OCI-LY1 (cell line): ENCODE results near the gene ANKK1.

Source experiments
- H2AFZ ChIP-seq: fragments of 200-600 bp; sonication (generic), shearing (Covaris generic); 2 replicates; pipeline ENCODE4 v1.6.0; 2014; ENCODE audit warnings: antibody characterized with exemption, mild to moderate bottlenecking, low read length
- H3F3A ChIP-seq: fragments of 200-600 bp; sonication (generic), shearing (Covaris generic); 2 replicates; pipeline ENCODE4 v1.6.0; 2014; ENCODE audit warnings: mild to moderate bottlenecking, antibody characterized with exemption, low read length, moderate library complexity; ENCODE audit not compliant: insufficient read depth
- H3K27ac ChIP-seq: fragments of 200-600 bp; sonication (generic); 2 replicates; pipeline ENCODE4 v1.5.1; 2014; ENCODE audit warnings: low read length, mixed run types, mild to moderate bottlenecking, low read depth; ENCODE audit not compliant: poor library complexity, severe bottlenecking
- H3K27me3 ChIP-seq: fragments of 200-600 bp; sonication (generic); 2 replicates; pipeline ENCODE4 v1.6.0; 2014; ENCODE audit warnings: antibody characterized with exemption, mild to moderate bottlenecking, low read length, moderate library complexity; ENCODE audit not compliant: insufficient read depth
- H3K36me3 ChIP-seq: fragments of 200-600 bp; sonication (generic); 2 replicates; pipeline ENCODE4 v1.6.1; 2014; ENCODE audit warnings: mild to moderate bottlenecking, antibody characterized with exemption, low read length, moderate library complexity, mixed read lengths; ENCODE audit not compliant: insufficient read depth
- H3K4me1 ChIP-seq: fragments of 200-600 bp; sonication (generic); 2 replicates; pipeline ENCODE4 v1.5.1; 2014; ENCODE audit warnings: mild to moderate bottlenecking, low read length, moderate library complexity; ENCODE audit not compliant: insufficient read depth, severe bottlenecking
- H3K4me2 ChIP-seq: fragments of 200-600 bp; sonication (generic), shearing (Covaris generic); 2 replicates; pipeline ENCODE4 v1.6.1; 2014; ENCODE audit warnings: low read length
- H3K4me3 ChIP-seq: fragments of 200-600 bp; sonication (generic); 2 replicates; pipeline ENCODE4 v1.5.1; 2014; ENCODE audit warnings: low read length, low read depth, mild to moderate bottlenecking, mixed read lengths; ENCODE audit not compliant: poor library complexity, severe bottlenecking
- H3K79me2 ChIP-seq: fragments of 200-600 bp; shearing (Covaris generic); 2 replicates; pipeline ENCODE4 v1.6.1; 2016; ENCODE audit warnings: mixed run types, low read length, mixed read lengths; ENCODE audit not compliant: insufficient read depth
- H3K9ac ChIP-seq: fragments of 200-600 bp; sonication (generic), shearing (Covaris generic); 2 replicates; pipeline ENCODE4 v1.6.1; 2014; ENCODE audit warnings: mild to moderate bottlenecking, low read length, mixed read lengths
- H3K9me2 ChIP-seq: fragments of 200-600 bp; sonication (generic), shearing (Covaris generic); 2 replicates; pipeline ENCODE4 v1.6.1; 2014; ENCODE audit warnings: low read depth, mild to moderate bottlenecking, low read length, mixed read lengths
- H3K9me3 ChIP-seq: fragments of 200-600 bp; shearing (Covaris generic); 2 replicates; pipeline ENCODE4 v1.6.1; 2014; ENCODE audit warnings: low read length, mixed read lengths
- H4K20me1 ChIP-seq: fragments of 200-600 bp; sonication (generic), shearing (Covaris generic); 2 replicates; pipeline ENCODE4 v1.6.0; 2016; ENCODE audit warnings: mild to moderate bottlenecking, low read length; ENCODE audit not compliant: insufficient read depth
- EZH2 ChIP-seq: fragments of 200-600 bp; sonication (generic), shearing (Covaris generic); IDR thresholded peaks from 2 replicates; pipeline ENCODE4 v1.8.0; 2017; ENCODE audit warnings: borderline replicate concordance, mixed run types, mild to moderate bottlenecking, antibody characterized with exemption, low read length, moderate library complexity, mixed read lengths
- TF ChIP-seq, protein P1 (sequence below): fragments of 200-600 bp; sonication (generic), shearing (Covaris generic); IDR thresholded peaks from 2 replicates; pipeline ENCODE4 v1.5.1; 2017; ENCODE audit warnings: mild to moderate bottlenecking, antibody characterized with exemption, low read length, moderate library complexity, mixed read lengths

ANKK1 gene

DNA sequence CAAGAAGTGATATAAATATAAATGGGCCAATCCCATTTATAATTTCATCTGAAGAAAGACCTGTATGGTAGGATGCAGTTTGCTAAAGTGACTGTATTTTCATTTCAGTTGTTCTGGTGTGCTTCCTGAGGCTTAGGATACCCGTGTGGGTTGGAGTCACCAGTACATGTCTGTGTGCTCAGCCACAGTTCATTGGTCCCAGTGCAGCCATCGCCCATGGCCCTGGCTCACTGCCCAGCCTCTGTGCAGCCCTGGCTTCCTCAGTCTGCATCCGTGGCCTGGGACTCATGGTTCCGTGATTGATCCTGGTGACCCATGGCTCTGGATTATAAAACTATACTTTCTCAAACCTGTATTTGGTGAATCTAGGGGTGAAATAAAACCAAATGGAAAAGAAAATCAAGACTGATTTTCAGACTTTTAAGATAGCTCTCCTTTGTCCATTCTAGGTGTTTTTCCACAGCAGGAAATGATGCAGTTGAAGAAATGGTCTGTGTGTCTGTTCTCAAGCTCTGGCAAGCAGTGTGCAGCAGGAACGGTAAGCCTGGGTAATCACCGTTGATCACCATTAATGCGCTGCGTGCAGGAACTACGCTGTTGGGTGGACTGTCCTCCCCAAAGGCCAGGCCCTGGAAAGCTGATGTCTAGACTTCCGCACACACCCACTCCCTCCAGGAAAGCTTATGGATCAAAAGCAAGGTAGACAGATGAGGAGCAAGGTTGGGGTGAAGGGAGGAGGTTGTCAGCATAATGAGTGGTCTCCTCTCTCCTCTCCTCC lies 46.0 kb upstream of the ANKK1 start:
- Histone ChIP-seq H3K79me2 (no peaks in the 10 kb centered on the region), H3K36me3 (no peaks in the 10 kb centered on the region), H3K4me2 (no peak overlapping the region), H3K4me3 (no peak overlapping the region), H3K4me1 (no peaks in the 10 kb centered on the region), H3K9me3 (no peaks in the 10 kb centered on the region), H3K27ac (no peak overlapping the region), H4K20me1 (no peaks in the 10 kb centered on the region), H3K27me3 (no peaks in the 10 kb centered on the region), H3F3A (no peaks in the 10 kb centered on the region), H3K9ac (no peak overlapping the region), H3K9me2 (no peaks in the 10 kb centered on the region), H2AFZ (no peak overlapping the region)
- TF ChIP-seq, protein P1, sequence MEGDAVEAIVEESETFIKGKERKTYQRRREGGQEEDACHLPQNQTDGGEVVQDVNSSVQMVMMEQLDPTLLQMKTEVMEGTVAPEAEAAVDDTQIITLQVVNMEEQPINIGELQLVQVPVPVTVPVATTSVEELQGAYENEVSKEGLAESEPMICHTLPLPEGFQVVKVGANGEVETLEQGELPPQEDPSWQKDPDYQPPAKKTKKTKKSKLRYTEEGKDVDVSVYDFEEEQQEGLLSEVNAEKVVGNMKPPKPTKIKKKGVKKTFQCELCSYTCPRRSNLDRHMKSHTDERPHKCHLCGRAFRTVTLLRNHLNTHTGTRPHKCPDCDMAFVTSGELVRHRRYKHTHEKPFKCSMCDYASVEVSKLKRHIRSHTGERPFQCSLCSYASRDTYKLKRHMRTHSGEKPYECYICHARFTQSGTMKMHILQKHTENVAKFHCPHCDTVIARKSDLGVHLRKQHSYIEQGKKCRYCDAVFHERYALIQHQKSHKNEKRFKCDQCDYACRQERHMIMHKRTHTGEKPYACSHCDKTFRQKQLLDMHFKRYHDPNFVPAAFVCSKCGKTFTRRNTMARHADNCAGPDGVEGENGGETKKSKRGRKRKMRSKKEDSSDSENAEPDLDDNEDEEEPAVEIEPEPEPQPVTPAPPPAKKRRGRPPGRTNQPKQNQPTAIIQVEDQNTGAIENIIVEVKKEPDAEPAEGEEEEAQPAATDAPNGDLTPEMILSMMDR = no peak
- TF ChIP-seq EZH2 = no peak

DNA sequence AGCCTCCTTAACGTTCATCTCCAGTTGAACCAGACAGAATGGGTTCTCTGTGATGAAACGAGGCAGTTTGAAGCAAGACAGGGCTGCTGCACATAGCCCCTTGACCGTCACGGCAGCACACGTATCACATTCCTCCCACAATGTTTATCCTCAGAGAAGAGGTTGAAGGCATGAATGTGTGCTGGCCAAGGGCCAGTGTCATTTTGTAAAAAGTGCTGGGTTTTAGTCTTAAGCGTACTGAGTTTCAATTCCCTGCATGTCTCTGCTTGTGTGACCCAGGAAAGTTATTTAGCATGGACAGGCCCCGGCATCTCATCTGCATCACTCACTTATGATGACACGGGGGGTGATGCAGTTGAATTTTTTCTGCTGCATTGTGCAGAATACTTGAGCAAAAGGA lies 41.6 kb upstream of the ANKK1 start:
- TF ChIP-seq EZH2 = no peak
- TF ChIP-seq, protein P1 = no peak
- Histone ChIP-seq H4K20me1 (no peaks in the 10 kb centered on the region), H2AFZ (no peak overlapping the region), H3K27me3 (no peaks in the 10 kb centered on the region), H3K9ac (no peak overlapping the region), H3K4me2 (no peak overlapping the region), H3K4me3 (no peak overlapping the region), H3K27ac (no peak overlapping the region), H3K79me2 (no peaks in the 10 kb centered on the region), H3F3A (no peaks in the 10 kb centered on the region), H3K4me1 (no peaks in the 10 kb centered on the region), H3K9me2 (no peaks in the 10 kb centered on the region), H3K36me3 (no peaks in the 10 kb centered on the region), H3K9me3 (no peaks in the 10 kb centered on the region)

DNA sequence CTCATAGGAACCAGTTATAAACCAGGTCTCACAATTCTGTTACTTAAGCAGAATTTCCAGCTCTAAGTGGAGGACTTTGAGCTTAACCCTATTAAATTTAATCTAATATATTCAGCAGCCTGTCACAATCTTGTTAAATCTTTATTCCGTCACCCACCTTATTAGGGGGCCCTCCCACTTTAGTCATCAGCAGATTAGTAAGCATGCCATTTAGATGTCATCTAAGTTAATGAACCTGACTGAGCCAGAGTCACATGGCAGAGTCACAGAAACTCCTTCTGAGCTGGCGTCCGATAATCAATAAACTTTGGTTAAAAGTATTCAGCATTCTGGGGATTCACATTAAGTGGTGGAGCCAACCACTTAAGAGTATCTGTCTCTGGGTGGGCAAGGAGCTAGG lies 38.1 kb upstream of the ANKK1 start:
- Histone ChIP-seq H2AFZ (no peak overlapping the region), H3K4me2 (no peak overlapping the region), H3K79me2 (no peaks in the 10 kb centered on the region), H3K4me1 (no peaks in the 10 kb centered on the region), H3K27ac (no peak overlapping the region), H3K27me3 (no peaks in the 10 kb centered on the region), H3K9me3 (no peaks in the 10 kb centered on the region), H3K9me2 (no peaks in the 10 kb centered on the region), H3K36me3 (no peaks in the 10 kb centered on the region), H4K20me1 (no peaks in the 10 kb centered on the region), H3K9ac (no peak overlapping the region), H3F3A (no peaks in the 10 kb centered on the region), H3K4me3 (no peak overlapping the region)
- TF ChIP-seq EZH2 = no peak
- TF ChIP-seq, protein P1 = no peak
